Upper lobe of left lung (tissue), 6 donors: ENCODE results near the gene ODAD4. TPM values are rescaled to one million over a fixed set of nuclear protein-coding genes. Genes with fewer than 3 reads are reported as not detected.
A peak's percentile ranks its signal among the peaks of the same experiment; 100 is the strongest.
"Not testable (repeated sequence)": the region's sequence is repeated elsewhere in the genome, so short reads cannot be mapped to it uniquely, and the experiment has no call there.

Experiments used
- ATAC-seq, 2 donors: fragments of 200-7000 bp; cut with Tn5 transposase; one replicate each; pipeline ENCODE4 v1.9.1; 2022; ENCODE audit warnings: mild to moderate bottlenecking in 2 of 2, moderate library complexity in 2 of 2; ENCODE audit not compliant: low FRiP score in 2 of 2
- DNase-seq, 2 donors: peaks; one replicate each; pipeline ENCODE4 v3.0.0-alpha.2; 2019 to 2020
- H3K27ac ChIP-seq, 4 donors: fragments of 200-600 bp; sonication (generic); one replicate each; pipeline ENCODE4 v1.5.1; 2016 to 2019
- H3K27me3 ChIP-seq, 4 donors: fragments of 200-600 bp; sonication (generic); one replicate each; pipeline ENCODE4 v1.5.1; 2017 to 2019
- H3K36me3 ChIP-seq, 4 donors: fragments of 200-600 bp; sonication (generic); one replicate each; pipeline ENCODE4 v1.5.1; 2016 to 2019
- H3K4me1 ChIP-seq, 4 donors: fragments of 200-600 bp; sonication (generic); one replicate each; pipeline ENCODE4 v1.5.1; 2018 to 2019
- H3K4me3 ChIP-seq, 4 donors: fragments of 200-600 bp; sonication (generic); one replicate each; pipeline ENCODE4 v1.5.1; 2017 to 2019; ENCODE audit warnings: mild to moderate bottlenecking in 2 of 4, moderate library complexity in 1 of 4
- H3K9me3 ChIP-seq, 4 donors: fragments of 200-600 bp; sonication (generic); one replicate each; pipeline ENCODE4 v1.5.1; 2018 to 2019
- EP300 ChIP-seq, 4 donors: sonication (generic); formaldehyde crosslinking; IDR thresholded peaks; one replicate each; pipeline ENCODE4 v1.5.1; 2017; ENCODE audit warnings: antibody characterized with exemption in 4 of 4, control low read depth in 2 of 4
- POLR2A ChIP-seq, 4 donors: fragments of 450-650 bp; IDR thresholded peaks; one replicate each; pipeline ENCODE4 v1.5.1; 2016 to 2017; ENCODE audit warnings: antibody characterized with exemption in 4 of 4, mild to moderate bottlenecking in 2 of 4
- POLR2AphosphoS5 ChIP-seq, 2 donors: sonication (generic); formaldehyde crosslinking; IDR thresholded peaks; one replicate each; pipeline ENCODE4 v1.5.1; 2017; ENCODE audit warnings: antibody characterized with exemption in 2 of 2
- WGBS, 2 donors: methylation state at CpG; one replicate each; pipeline ENCODE4 v1.1.5; 2017 to 2018; 5-methylcytosine and 5-hydroxymethylcytosine counted together
- total RNA-seq, 6 donors: library from RNA; depleted of rRNA in 4 of 6; stranded (reverse); fragments of >200 nt in 4 of 6; gene quantifications; one replicate each; pipeline versions ENCODE4 v1.1.0 to v1.2.1, GENCODE V29; 2016 to 2021
- TF ChIP-seq, protein P1 (sequence below), 6 experiments: fragments of 450-650 bp in 4 of 6; fragments of 200-600 bp in 2 of 6; sonication (generic) in 2 of 6; IDR thresholded peaks; one replicate each; pipeline ENCODE4 v1.5.1; 2016 to 2019; ENCODE audit warnings: antibody characterized with exemption in 6 of 6
- donor health status: DM: no; HTN: no; CAD: no; lungs with moderate emphysema.
- donor health status: DM: no; HTN: yes; CAD: no; lungs with severe emphysema.

Gene ODAD4
- total RNA-seq, 6 donors from 2014 or later, result 1.2 to 16.9 (median 4.8) TPM

DNA sequence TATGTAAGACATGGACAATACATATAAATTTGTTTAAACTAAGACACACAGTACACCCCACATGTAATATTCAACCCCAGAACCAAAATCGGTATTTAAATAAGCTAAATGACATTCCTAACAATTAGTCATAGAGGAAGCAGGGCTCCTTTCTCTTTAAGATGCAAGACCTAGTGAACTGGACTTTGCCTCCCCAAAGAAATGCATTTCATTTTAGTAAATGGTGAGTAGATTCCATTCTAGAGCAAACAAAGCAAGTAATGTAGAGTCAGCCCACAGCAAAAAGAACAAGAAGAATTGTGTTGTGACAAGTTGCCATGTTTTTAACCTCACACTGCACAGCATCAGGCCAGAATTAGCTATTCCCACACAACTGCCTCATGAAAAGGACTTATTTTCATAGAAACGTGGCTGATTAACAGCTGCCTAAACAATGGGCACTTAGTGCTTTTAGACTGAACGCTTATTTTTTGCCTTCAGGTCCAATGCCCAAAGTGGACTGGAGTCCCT, 72.4 kb downstream of the ODAD4 start:
- no peak overlapping the region for H3K4me3 ChIP-seq
- WGBS, 2 donors, result 80 to 81% methylated on average over 3 of the region's 3 CpGs
- no peak for DNase-seq
- no peaks in the 10 kb centered on the region for H3K9me3 ChIP-seq
- ATAC-seq, result no peak
- TF ChIP-seq POLR2A (IDR thresholded peaks at IDR 0.05) (no peak), EP300 (IDR thresholded peaks at IDR 0.05) (no peak), POLR2AphosphoS5 (IDR thresholded peaks at IDR 0.05) (no peak)
- TF ChIP-seq, protein P1, sequence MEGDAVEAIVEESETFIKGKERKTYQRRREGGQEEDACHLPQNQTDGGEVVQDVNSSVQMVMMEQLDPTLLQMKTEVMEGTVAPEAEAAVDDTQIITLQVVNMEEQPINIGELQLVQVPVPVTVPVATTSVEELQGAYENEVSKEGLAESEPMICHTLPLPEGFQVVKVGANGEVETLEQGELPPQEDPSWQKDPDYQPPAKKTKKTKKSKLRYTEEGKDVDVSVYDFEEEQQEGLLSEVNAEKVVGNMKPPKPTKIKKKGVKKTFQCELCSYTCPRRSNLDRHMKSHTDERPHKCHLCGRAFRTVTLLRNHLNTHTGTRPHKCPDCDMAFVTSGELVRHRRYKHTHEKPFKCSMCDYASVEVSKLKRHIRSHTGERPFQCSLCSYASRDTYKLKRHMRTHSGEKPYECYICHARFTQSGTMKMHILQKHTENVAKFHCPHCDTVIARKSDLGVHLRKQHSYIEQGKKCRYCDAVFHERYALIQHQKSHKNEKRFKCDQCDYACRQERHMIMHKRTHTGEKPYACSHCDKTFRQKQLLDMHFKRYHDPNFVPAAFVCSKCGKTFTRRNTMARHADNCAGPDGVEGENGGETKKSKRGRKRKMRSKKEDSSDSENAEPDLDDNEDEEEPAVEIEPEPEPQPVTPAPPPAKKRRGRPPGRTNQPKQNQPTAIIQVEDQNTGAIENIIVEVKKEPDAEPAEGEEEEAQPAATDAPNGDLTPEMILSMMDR (IDR thresholded peaks at IDR 0.05), result no peak
- peaks cover 12 to 28% (median 24%) of the 10 kb centered on the region in 4 donors for H3K4me1 ChIP-seq
- H3K27ac ChIP-seq, result no peak overlapping the region
- no peaks in the 10 kb centered on the region for H3K27me3 ChIP-seq
- peaks cover 14 to 54% (median 29%) of the 10 kb centered on the region in 4 donors for H3K36me3 ChIP-seq

DNA sequence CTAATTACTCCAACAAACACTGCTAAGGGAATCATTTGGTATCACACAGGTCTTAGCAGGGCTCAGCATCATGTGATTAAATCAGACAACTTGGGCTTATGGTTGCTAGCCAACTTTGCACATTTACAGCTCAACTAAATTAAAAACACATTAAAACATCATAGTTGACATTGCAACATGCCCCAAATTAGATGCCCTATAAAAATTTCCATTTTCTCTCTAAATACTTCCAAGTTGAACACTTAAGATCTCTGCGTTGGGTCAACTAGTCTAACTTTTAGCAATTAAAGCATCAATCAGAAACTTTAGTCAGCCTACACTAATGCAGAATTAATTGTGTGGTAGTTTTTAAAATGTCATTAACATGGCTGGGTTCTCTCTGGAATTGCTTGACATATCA, 74.7 kb downstream of the ODAD4 start:
- peaks cover under 1 to 43% (median 8%) of the 10 kb centered on the region in 4 donors for H3K36me3 ChIP-seq
- ATAC-seq (no peak), DNase-seq (no peak)
- H3K27me3 ChIP-seq, result no peaks in the 10 kb centered on the region
- H3K9me3 ChIP-seq, result no peaks in the 10 kb centered on the region
- H3K4me3 ChIP-seq, result no peak overlapping the region
- H3K27ac ChIP-seq, result no peak overlapping the region
- 81 to 89% methylated on average over 1 of the region's 1 CpG for WGBS, 2 donors
- TF ChIP-seq, protein P1 (IDR thresholded peaks at IDR 0.05), result no peak
- TF ChIP-seq POLR2AphosphoS5 (IDR thresholded peaks at IDR 0.05) (no peak), POLR2A (IDR thresholded peaks at IDR 0.05) (no peak), EP300 (IDR thresholded peaks at IDR 0.05) (no peak)
- peaks cover 25 to 36% (median 32%) of the 10 kb centered on the region in 4 donors for H3K4me1 ChIP-seq

DNA sequence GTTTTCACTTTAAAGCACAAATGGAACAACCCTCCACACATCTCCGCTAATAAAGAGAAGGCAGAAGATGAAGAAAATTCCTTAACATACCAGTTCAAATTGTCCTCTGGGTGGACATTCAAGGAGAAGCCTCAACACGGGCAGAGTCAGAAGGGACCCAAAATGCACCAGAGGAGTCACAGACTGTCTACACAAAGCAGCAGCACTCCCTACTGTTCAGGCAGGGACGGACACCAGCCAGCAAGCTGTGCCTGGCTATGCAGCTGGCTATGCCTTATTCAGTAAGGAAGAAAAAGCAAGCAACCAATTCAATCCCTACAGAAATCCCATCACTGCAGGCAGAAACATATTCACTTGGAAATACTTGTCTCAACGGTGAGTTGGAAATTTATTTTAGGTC, 78.8 kb downstream of the ODAD4 start:
- H3K27ac ChIP-seq, result peak overlapping the region in 1 of 4 donors; percentile 53

DNA sequence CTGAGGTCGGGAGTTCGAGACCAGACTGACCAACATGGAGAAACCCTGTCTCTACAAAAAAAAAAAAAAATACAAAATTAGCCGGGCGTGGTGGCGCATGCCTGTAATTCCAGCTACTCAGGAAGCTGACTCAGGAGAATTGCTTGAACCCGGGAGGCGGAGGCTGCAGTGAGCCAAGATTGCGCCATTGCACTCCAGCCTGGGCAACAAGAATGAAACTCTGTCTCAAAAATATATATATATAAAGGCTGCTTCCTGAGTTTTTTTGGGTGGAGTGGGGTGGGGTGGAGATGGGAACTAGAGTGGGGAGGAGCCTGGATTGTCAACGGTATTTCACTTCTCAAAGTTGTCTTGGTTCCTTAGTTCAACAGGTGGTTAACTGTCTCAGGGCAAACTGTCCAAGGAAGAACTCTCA, 79.9 kb downstream of the ODAD4 start:
- peak overlapping the region in 3 of 4 donors; percentile 7 to 64 (median 53) for H3K27ac ChIP-seq
- DNase-seq (peak in 1 of 2 donors; percentile 45), ATAC-seq (peak in 1 of 2 donors; percentile 70)
- not testable (repeated sequence) for H3K4me3 ChIP-seq, H3K27me3 ChIP-seq, H3K9me3 ChIP-seq
- 33 to 48% methylated on average over 9 of the region's 9 CpGs for WGBS, 2 donors
- peaks cover 52 to 65% (median 58%) of the 10 kb centered on the region in 4 donors for H3K4me1 ChIP-seq
- H3K36me3 ChIP-seq, result peaks cover 0 to 12% (median 0%) of the 10 kb centered on the region in 4 donors

More for the DNA sequence above, 78.8 kb downstream of the ODAD4 start:
- Histone ChIP-seq H3K36me3 (peaks cover 0 to 12% (median 0%) of the 10 kb centered on the region in 4 donors), H3K4me3 (no peak overlapping the region), H3K9me3 (no peaks in the 10 kb centered on the region), H3K4me1 (peaks cover 42 to 63% (median 56%) of the 10 kb centered on the region in 4 donors), H3K27me3 (no peaks in the 10 kb centered on the region)
- 82 to 88% methylated on average over 4 of the region's 4 CpGs for WGBS, 2 donors
- DNase-seq (no peak), ATAC-seq (no peak)
- TF ChIP-seq EP300 (IDR thresholded peaks at IDR 0.05) (no peak), POLR2AphosphoS5 (IDR thresholded peaks at IDR 0.05) (no peak), POLR2A (IDR thresholded peaks at IDR 0.05) (no peak)
- TF ChIP-seq, protein P1 (IDR thresholded peaks at IDR 0.05), result no peak

DNA sequence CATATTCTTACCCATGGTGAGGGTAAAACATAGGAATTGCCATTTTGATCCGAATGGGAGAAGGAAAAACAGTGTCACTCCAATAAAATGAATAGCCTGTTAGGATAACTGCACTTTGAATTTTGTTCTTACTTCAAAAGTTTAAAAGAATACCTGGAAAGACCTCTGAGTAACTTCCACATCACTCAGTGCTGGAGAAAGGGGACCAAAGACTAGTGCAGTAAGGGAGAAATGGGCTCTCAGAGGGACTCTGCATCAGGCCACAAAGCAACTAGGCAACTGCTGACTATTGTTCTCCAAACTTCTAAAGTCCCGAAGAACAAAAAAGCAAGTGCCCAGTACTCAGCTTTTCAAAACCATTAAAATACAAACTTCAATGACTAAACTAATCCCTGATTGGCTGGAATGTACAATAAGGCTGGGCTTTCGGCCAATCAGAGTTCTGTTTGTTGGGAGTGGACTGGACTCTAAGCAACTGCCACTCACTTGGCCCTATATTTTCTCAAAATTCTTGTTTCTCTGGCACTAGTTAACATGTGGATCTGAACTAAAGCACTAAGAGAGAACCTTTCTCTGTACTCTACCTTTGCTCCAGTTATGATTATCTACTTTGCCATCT, 80.6 kb downstream of the ODAD4 start:
- no peak for DNase-seq
- peaks cover 0 to 12% (median 0%) of the 10 kb centered on the region in 4 donors for H3K36me3 ChIP-seq
- ATAC-seq, result no peak
- H3K27ac ChIP-seq, result peak overlapping the region in 3 of 4 donors; percentile 7 to 64 (median 53)
- H3K4me3 ChIP-seq, result no peak overlapping the region
- no peaks in the 10 kb centered on the region for H3K27me3 ChIP-seq
- H3K9me3 ChIP-seq, result no peaks in the 10 kb centered on the region
- TF ChIP-seq POLR2AphosphoS5 (IDR thresholded peaks at IDR 0.05), result no peak
- TF ChIP-seq POLR2A (IDR thresholded peaks at IDR 0.05), result no peak
- TF ChIP-seq, protein P1 (IDR thresholded peaks at IDR 0.05), result no peak
- no peak for TF ChIP-seq EP300 (IDR thresholded peaks at IDR 0.05)
- 87 to 95% methylated on average over 3 of the region's 3 CpGs for WGBS, 2 donors
- H3K4me1 ChIP-seq, result peaks cover 55 to 69% (median 62%) of the 10 kb centered on the region in 4 donors

DNA sequence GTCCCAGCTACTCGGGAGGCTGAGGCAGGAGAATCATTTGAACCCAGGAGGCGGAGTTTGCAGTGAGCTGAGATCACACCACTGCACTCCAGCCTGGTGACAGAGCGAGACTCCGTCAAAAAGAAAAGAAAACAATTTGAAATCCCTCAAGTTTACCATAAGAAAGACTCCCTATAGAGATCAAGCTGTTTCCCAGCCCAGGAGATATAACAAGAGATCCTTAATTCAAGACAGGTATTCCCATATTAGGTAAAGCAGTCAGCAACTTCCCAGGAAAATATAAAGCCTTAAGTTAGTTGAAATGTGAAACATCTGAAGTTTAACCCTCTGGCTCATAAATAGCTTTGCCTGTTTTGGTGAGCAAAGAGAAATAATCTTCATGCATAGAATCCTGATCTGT, 81.9 kb downstream of the ODAD4 start:
- peaks cover 53 to 75% (median 63%) of the 10 kb centered on the region in 4 donors for H3K4me1 ChIP-seq
- not testable (repeated sequence) for DNase-seq, H3K27me3 ChIP-seq, H3K4me3 ChIP-seq, H3K27ac ChIP-seq, H3K9me3 ChIP-seq, ATAC-seq
- WGBS, 2 donors, result 76 to 91% methylated on average over 4 of the region's 4 CpGs
- H3K36me3 ChIP-seq, result peaks cover 0 to 12% (median 0%) of the 10 kb centered on the region in 4 donors

DNA sequence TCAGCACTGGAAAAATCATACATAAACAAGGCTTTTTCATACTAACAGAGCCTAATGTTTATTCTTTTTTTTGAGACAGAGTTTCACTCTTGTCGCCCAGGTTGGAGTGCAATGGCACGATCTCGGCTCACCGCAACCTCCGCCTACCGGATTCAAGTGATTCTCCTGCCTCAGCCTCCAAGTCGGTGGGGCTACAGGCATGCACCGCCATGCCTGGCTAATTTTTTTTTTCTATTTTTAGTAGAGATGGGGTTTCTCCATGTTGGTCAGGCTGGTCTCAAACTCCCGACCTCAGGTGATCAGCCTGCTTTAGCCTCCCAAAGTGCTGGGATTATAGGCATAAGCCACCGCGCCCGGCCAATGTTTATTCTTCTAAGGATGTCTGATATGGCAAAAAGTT, 83.3 kb downstream of the ODAD4 start:
- H3K27ac ChIP-seq, H3K36me3 ChIP-seq, H3K4me3 ChIP-seq, DNase-seq, H3K9me3 ChIP-seq, ATAC-seq, H3K27me3 ChIP-seq: not testable (repeated sequence)
- peaks cover 62 to 84% (median 69%) of the 10 kb centered on the region in 4 donors for H3K4me1 ChIP-seq
- WGBS, 2 donors, result 93 to 95% methylated on average over 12 of the region's 12 CpGs
